H1 (cell line): ENCODE results near the gene PDE4D.

Experiments
- CBX5 ChIP-seq: fragments of 300-800, 300-1000 bp; sonication (generic); IDR thresholded peaks from 2 replicates; pipeline ENCODE4 v1.7.1; 2016; ENCODE audit warnings: antibody characterized with exemption, low read length, low read depth
- CEBPB ChIP-seq: IDR thresholded peaks from 2 replicates; pipeline ENCODE4 v1.6.1; 2012; ENCODE audit warnings: low read depth, low read length
- EP300 ChIP-seq, 2 experiments: IDR thresholded peaks; 1 replicate in 1 of 2; 2 replicates in 1 of 2; pipeline ENCODE4 v1.6.1; 2011 to 2012; ENCODE audit warnings: low read depth in 2 of 2, low read length in 2 of 2, mild to moderate bottlenecking in 2 of 2, borderline replicate concordance in 1 of 2, inconsistent platforms in 1 of 2, moderate library complexity in 1 of 2
- FOSL1 ChIP-seq: IDR thresholded peaks from 2 replicates; pipeline ENCODE4 v1.6.1; 2011; ENCODE audit warnings: mild to moderate bottlenecking, low read depth, low read length, moderate library complexity; ENCODE audit not compliant: insufficient read depth
- POLR2AphosphoS5 ChIP-seq: IDR thresholded peaks from 2 replicates; pipeline ENCODE4 v1.6.1; 2011; ENCODE audit warnings: low read depth, low read length
- RAD21 ChIP-seq, 2 experiments: IDR thresholded peaks in 1 of 2; conservative IDR thresholded peaks in 1 of 2; 2 replicates each; pipeline ENCODE4 v1.6.1; 2011; ENCODE audit warnings: low read depth in 2 of 2, low read length in 2 of 2, improper control_type of control experiment in 1 of 2, inconsistent platforms in 1 of 2, mild to moderate bottlenecking in 1 of 2, moderate library complexity in 1 of 2
- RNF2 ChIP-seq: fragments of 200-900, 300-1000 bp; sonication (generic); IDR thresholded peaks from 2 replicates; pipeline ENCODE4 v1.7.1; 2016; ENCODE audit warnings: borderline replicate concordance, low read depth, mild to moderate bottlenecking, antibody characterized with exemption, low read length; ENCODE audit not compliant: poor library complexity, severe bottlenecking; ENCODE audit errors: missing control alignments
- SRF ChIP-seq: IDR thresholded peaks from 2 replicates; pipeline ENCODE4 v1.6.1; 2011; ENCODE audit warnings: mild to moderate bottlenecking, low read depth, low read length, moderate library complexity
- TAF1 ChIP-seq: IDR thresholded peaks from 2 replicates; pipeline ENCODE4 v1.6.1; 2011; ENCODE audit warnings: mild to moderate bottlenecking, low read depth, low read length
- ZNF274 ChIP-seq: IDR thresholded peaks from 2 replicates; pipeline ENCODE4 v1.7.0; 2012; ENCODE audit warnings: low read length, borderline replicate concordance; ENCODE audit errors: extremely low read depth
- TF ChIP-seq, protein P1 (sequence below): IDR thresholded peaks from 2 replicates; pipeline ENCODE4 v1.6.1; 2011; ENCODE audit warnings: low read length, improper control_type of control experiment
- TF ChIP-seq, protein P2 (sequence below): IDR thresholded peaks from 2 replicates; pipeline ENCODE4 v1.6.1; 2012; ENCODE audit warnings: inconsistent platforms
- TF ChIP-seq, protein P3 (sequence below), 3 experiments: IDR thresholded peaks; 1 replicate in 2 of 3; 2 replicates in 1 of 3; pipeline versions ENCODE4 v1.5.1 to v1.6.1; 2011; ENCODE audit warnings: low read length in 3 of 3, mild to moderate bottlenecking in 3 of 3, inconsistent platforms in 2 of 3, low read depth in 1 of 3, moderate library complexity in 1 of 3; ENCODE audit not compliant: insufficient read depth in 1 of 3; ENCODE audit errors: control extremely low read depth in 1 of 3
- TF ChIP-seq, protein P4 (sequence below): IDR thresholded peaks from 2 replicates; pipeline ENCODE4 v1.6.1; 2011; ENCODE audit warnings: low read depth, mild to moderate bottlenecking, low read length; ENCODE audit not compliant: insufficient read depth

DNA sequence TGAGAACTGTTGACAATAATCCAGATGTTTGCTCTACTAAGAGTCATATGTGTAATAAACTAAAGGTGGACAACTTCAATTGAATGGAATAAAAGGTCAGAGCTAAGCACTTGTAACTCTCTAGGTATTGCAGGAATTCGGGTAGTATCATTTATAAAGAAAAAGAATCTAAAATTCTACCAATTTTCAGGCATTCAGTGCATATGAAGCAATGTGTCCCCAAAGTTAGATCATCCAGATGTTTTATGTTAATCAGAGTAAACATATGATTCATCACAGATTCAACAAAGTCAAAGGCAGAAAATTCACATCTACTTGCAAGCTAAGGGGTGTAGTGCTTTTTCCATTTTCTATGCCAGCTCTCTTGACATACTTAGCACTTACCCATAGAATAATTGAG, 477.1 kb downstream of the PDE4D start:
- no peak for TF ChIP-seq TAF1
- no peak for TF ChIP-seq EP300 (IDR thresholded peaks at IDR 0.05; ENCODE audit: borderline replicate concordance in 1 of 2, low read depth in 2 of 2, low read length in 2 of 2)
- TF ChIP-seq, protein P1, sequence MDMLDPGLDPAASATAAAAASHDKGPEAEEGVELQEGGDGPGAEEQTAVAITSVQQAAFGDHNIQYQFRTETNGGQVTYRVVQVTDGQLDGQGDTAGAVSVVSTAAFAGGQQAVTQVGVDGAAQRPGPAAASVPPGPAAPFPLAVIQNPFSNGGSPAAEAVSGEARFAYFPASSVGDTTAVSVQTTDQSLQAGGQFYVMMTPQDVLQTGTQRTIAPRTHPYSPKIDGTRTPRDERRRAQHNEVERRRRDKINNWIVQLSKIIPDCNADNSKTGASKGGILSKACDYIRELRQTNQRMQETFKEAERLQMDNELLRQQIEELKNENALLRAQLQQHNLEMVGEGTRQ: no peak
- TF ChIP-seq, protein P2, sequence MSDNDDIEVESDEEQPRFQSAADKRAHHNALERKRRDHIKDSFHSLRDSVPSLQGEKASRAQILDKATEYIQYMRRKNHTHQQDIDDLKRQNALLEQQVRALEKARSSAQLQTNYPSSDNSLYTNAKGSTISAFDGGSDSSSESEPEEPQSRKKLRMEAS: no peak
- TF ChIP-seq, protein P3, sequence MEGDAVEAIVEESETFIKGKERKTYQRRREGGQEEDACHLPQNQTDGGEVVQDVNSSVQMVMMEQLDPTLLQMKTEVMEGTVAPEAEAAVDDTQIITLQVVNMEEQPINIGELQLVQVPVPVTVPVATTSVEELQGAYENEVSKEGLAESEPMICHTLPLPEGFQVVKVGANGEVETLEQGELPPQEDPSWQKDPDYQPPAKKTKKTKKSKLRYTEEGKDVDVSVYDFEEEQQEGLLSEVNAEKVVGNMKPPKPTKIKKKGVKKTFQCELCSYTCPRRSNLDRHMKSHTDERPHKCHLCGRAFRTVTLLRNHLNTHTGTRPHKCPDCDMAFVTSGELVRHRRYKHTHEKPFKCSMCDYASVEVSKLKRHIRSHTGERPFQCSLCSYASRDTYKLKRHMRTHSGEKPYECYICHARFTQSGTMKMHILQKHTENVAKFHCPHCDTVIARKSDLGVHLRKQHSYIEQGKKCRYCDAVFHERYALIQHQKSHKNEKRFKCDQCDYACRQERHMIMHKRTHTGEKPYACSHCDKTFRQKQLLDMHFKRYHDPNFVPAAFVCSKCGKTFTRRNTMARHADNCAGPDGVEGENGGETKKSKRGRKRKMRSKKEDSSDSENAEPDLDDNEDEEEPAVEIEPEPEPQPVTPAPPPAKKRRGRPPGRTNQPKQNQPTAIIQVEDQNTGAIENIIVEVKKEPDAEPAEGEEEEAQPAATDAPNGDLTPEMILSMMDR (IDR thresholded peaks at IDR 0.05; ENCODE audit: control extremely low read depth in 1 of 3, insufficient read depth in 1 of 3, low read depth in 1 of 3, low read length in 3 of 3): no peak
- TF ChIP-seq FOSL1: no peak
- TF ChIP-seq, protein P4, sequence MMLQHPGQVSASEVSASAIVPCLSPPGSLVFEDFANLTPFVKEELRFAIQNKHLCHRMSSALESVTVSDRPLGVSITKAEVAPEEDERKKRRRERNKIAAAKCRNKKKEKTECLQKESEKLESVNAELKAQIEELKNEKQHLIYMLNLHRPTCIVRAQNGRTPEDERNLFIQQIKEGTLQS: no peak
- no peak for TF ChIP-seq ZNF274
- no peak for TF ChIP-seq SRF
- TF ChIP-seq POLR2AphosphoS5: no peak
- TF ChIP-seq RNF2: no peak
- TF ChIP-seq CEBPB: no peak
- TF ChIP-seq RAD21 (IDR thresholded peaks at IDR 0.05 in 1 of 2, conservative IDR thresholded peaks at IDR 0.05 in 1 of 2; ENCODE audit: low read depth in 2 of 2, low read length in 2 of 2): no peak
- TF ChIP-seq CBX5: no peak
